ENCODE results near the gene ZDHHC14.

- TF ChIP-seq CTCF (IDR thresholded peaks at IDR 0.05) (no peak), POLR2A (IDR thresholded peaks at IDR 0.05) (no peak)
Measured at GRCh38 chr6:157397660-157398059, 16.7 kb downstream of the ZDHHC14 start.

Measured in vagina (tissue), 2 donors.